MCF 10A (cell line): Measurements from ENCODE around the gene PAGE2B. TPM values are rescaled to one million over a fixed set of nuclear protein-coding genes. Genes with fewer than 3 reads are reported as not detected.
"Not testable (repeated sequence)": the region's sequence is repeated elsewhere in the genome, so short reads cannot be mapped to it uniquely, and the experiment has no call there.

Source experiments
- BruUV-seq: library from RNA; stranded (reverse); fragments of 400-500 nt; replicated peaks from 2 replicates; lab custom pipeline; 2021; lab: Mats Ljungman, UMichigan
- CTCF ChIA-PET: fragments of 300-600 bp; sonication (Branson Sonifier 250); formaldehyde crosslinking; extraction: SDS; loops from one replicate; lab custom pipeline; 2021; ENCODE audit warnings: antibody characterized with exemption, inconsistent platforms; lab: Yijun Ruan, JAX
- POLR2A ChIA-PET: fragments of 300-600, 350-650 bp; sonication (Branson Sonifier 250); formaldehyde crosslinking; extraction: SDS; loops from one replicate; lab custom pipeline; 2020; ENCODE audit warnings: antibody characterized with exemption, inconsistent platforms; lab: Yijun Ruan, JAX
- DNase-seq: peaks from one replicate; pipeline ENCODE4 v3.0.0-alpha.2; 2018; ENCODE audit not compliant: unreplicated experiment
- H3K27ac Mint-ChIP-seq: one replicate; pipeline ENCODE4 v1.8.0; 2022; ENCODE audit warnings: mild to moderate bottlenecking, low read depth, mixed read lengths; ENCODE audit not compliant: unreplicated experiment
- H3K27me3 Mint-ChIP-seq: one replicate; pipeline ENCODE4 v1.8.0; 2022; ENCODE audit warnings: mixed read lengths; ENCODE audit not compliant: insufficient read depth, unreplicated experiment
- H3K36me3 Mint-ChIP-seq: one replicate; pipeline ENCODE4 v1.8.0; 2022; ENCODE audit warnings: mild to moderate bottlenecking, moderate library complexity, mixed read lengths; ENCODE audit not compliant: insufficient read depth, unreplicated experiment
- H3K4me1 Mint-ChIP-seq: one replicate; pipeline ENCODE4 v1.8.0; 2022; ENCODE audit warnings: mixed read lengths; ENCODE audit not compliant: insufficient read depth, unreplicated experiment
- H3K4me3 Mint-ChIP-seq: one replicate; pipeline ENCODE4 v1.8.0; 2022; ENCODE audit warnings: mild to moderate bottlenecking, moderate library complexity, mixed read lengths; ENCODE audit not compliant: unreplicated experiment
- H3K9me3 Mint-ChIP-seq: one replicate; pipeline ENCODE4 v1.8.0; 2022; ENCODE audit warnings: mixed read lengths; ENCODE audit not compliant: unreplicated experiment
- intact Hi-C: fragments of 100-400 bp; cut with micrococcal nuclease; formaldehyde crosslinking; loops from 2 replicates; pipeline ENCODE4 v1.14.1; 2022
- total RNA-seq: library from RNA; stranded (reverse); gene quantifications from 2 replicates; pipeline ENCODE4 v1.2.3, GENCODE V29; 2022
- TF ChIP-seq, protein P1 (sequence below): fragments of 200-600 bp; IDR thresholded peaks from one replicate; pipeline ENCODE4 v1.8.0; 2022; ENCODE audit warnings: antibody characterized with exemption, mild to moderate bottlenecking; ENCODE audit not compliant: unreplicated experiment

Gene PAGE2B
- total RNA-seq, 1 experiment from 2014 or later, result not detected

DNA sequence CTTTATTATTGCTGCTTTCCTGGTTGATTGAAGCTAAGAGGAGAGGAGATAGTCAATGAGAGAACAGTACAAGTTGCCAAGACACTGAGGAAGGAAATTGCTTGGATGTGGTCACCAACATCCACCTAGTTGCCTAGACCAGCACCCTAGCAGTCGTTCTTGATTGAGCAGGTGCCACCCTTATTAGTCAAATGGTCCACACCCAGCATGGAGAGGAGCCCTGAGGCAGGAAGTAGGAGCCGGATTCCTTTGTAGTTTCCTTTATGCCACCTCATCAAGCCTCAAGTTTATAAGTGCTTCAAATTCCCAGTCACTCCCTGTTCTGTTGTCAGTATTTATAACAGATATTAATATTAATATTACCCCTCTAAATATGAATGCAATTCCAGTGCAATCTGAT lies 33.1 kb downstream of the PAGE2B start:
- H3K4me3 Mint-ChIP-seq, result no peak overlapping the region
- ChIA-PET POLR2A (interaction anchor here (0.6 kb wide), 1 partner anchor 925 kb away, joined by 3 read pairs; no protein-coding TSS in a partner anchor), CTCF (no interaction called here)
- intact Hi-C loops, result no loop called here
- peaks cover 41% of the 10 kb centered on the region for H3K27me3 Mint-ChIP-seq
- DNase-seq, result no peak
- no TSS peak for BruUV-seq
- no peaks in the 10 kb centered on the region for H3K4me1 Mint-ChIP-seq
- no peaks in the 10 kb centered on the region for H3K36me3 Mint-ChIP-seq
- TF ChIP-seq, protein P1, sequence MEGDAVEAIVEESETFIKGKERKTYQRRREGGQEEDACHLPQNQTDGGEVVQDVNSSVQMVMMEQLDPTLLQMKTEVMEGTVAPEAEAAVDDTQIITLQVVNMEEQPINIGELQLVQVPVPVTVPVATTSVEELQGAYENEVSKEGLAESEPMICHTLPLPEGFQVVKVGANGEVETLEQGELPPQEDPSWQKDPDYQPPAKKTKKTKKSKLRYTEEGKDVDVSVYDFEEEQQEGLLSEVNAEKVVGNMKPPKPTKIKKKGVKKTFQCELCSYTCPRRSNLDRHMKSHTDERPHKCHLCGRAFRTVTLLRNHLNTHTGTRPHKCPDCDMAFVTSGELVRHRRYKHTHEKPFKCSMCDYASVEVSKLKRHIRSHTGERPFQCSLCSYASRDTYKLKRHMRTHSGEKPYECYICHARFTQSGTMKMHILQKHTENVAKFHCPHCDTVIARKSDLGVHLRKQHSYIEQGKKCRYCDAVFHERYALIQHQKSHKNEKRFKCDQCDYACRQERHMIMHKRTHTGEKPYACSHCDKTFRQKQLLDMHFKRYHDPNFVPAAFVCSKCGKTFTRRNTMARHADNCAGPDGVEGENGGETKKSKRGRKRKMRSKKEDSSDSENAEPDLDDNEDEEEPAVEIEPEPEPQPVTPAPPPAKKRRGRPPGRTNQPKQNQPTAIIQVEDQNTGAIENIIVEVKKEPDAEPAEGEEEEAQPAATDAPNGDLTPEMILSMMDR, result no peak
- H3K9me3 Mint-ChIP-seq, result no peaks in the 10 kb centered on the region
- H3K27ac Mint-ChIP-seq, result no peak overlapping the region

DNA sequence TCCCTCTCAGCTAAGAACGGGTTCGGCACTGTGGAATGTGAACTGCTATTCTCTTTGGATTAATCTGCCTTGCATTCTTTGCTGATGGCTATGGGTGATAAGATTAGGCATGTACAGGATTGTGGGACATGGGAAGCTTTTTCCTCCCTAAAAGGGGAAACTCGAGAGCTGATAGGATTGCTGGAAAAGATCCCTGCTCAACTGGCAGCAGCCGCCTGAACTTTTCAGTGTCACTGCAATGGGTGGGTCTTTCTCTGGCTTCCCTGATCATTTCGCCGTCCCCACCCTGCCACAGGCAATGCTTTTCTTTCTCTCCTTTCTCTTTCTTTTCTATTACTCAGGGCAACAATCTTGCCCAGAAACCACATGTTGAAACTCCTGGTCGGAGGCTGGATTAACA lies 34.5 kb downstream of the PAGE2B start:
- H3K4me1 Mint-ChIP-seq, result no peaks in the 10 kb centered on the region
- no peak overlapping the region for H3K4me3 Mint-ChIP-seq
- H3K9me3 Mint-ChIP-seq, result no peaks in the 10 kb centered on the region
- ChIA-PET CTCF (no interaction called here), POLR2A (no interaction called here)
- H3K27me3 Mint-ChIP-seq, result peaks cover 45% of the 10 kb centered on the region
- BruUV-seq, result no TSS peak
- H3K27ac Mint-ChIP-seq, result no peak overlapping the region
- no peaks in the 10 kb centered on the region for H3K36me3 Mint-ChIP-seq
- TF ChIP-seq, protein P1, result no peak
- intact Hi-C loops, result no loop called here
- DNase-seq, result no peak

GRCh38 chrX:55111578-55112254 lies 36.9 kb downstream of the PAGE2B start:
- no peak overlapping the region for H3K27ac Mint-ChIP-seq
- peaks cover 64% of the 10 kb centered on the region for H3K27me3 Mint-ChIP-seq
- no peaks in the 10 kb centered on the region for H3K4me1 Mint-ChIP-seq
- POLR2A ChIA-PET, result no interaction called here
- TF ChIP-seq, protein P1, result no peak
- CTCF ChIA-PET, result no interaction called here
- DNase-seq, result no peak
- intact Hi-C loops, result no loop called here
- H3K9me3 Mint-ChIP-seq, result no peaks in the 10 kb centered on the region
- no peaks in the 10 kb centered on the region for H3K36me3 Mint-ChIP-seq
- no TSS peak for BruUV-seq
- H3K4me3 Mint-ChIP-seq, result no peak overlapping the region

- BruUV-seq, H3K36me3 Mint-ChIP-seq, intact Hi-C loops, H3K4me3 Mint-ChIP-seq, H3K27ac Mint-ChIP-seq, DNase-seq, CTCF ChIA-PET, H3K4me1 Mint-ChIP-seq, H3K9me3 Mint-ChIP-seq: not testable (repeated sequence)
- H3K27me3 Mint-ChIP-seq, result peaks cover 74% of the 10 kb centered on the region
- POLR2A ChIA-PET, result interaction anchor here (0.6 kb wide), 1 partner anchor 867 kb away, joined by 3 read pairs; no protein-coding TSS in a partner anchor
Measured at GRCh38 chrX:55116589-55116988, 41.8 kb downstream of the PAGE2B start.
